NCI-H2029 (cell line): ENCODE data around the gene PLEKHM2.
"Not testable (repeated sequence)": the region's sequence is repeated elsewhere in the genome, so short reads cannot be mapped to it uniquely, and the experiment has no call there.

Experiments
- DNase-seq: peaks from one replicate; lab custom pipeline; 2025; lab: John Stamatoyannopoulos, UW

PLEKHM2 gene

GRCh38 chr1:15684042-15684461, at the start of gene PLEKHM2:
TSS of gene PLEKHM2 (plus strand) at chr1:15684320. CDS start at chr1:15684559, 239 bp downstream.
- no peak for DNase-seq

DNA sequence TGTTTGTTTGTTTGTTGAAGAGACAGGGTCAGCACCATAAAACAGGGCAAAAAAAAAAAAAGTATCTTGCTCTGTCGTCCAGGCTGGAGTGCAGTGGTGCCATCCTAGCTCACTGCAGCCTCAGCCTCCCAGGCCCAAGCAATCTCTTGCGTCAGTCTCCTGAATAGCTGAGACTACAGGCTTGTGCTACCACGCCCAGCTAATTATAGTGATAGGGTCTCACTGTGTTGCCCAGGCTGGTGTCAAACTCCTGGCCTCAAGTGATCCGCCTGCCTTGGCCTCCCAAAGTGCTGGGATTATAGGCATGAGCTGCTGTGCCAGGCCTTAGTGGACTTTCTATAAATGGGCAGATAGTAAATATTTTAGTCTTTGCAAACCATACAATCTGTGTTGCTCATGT, 47.7 kb upstream of the PLEKHM2 start:
- no peak for DNase-seq

- no peak for DNase-seq
Measured at GRCh38 chr1:15637826-15638225, 46.3 kb upstream of the PLEKHM2 start.

GRCh38 chr1:15639262-15639661, 44.9 kb upstream of the PLEKHM2 start:
- DNase-seq, result no peak

- no peak for DNase-seq
Measured at GRCh38 chr1:15639931-15640330, 44.2 kb upstream of the PLEKHM2 start.

DNA sequence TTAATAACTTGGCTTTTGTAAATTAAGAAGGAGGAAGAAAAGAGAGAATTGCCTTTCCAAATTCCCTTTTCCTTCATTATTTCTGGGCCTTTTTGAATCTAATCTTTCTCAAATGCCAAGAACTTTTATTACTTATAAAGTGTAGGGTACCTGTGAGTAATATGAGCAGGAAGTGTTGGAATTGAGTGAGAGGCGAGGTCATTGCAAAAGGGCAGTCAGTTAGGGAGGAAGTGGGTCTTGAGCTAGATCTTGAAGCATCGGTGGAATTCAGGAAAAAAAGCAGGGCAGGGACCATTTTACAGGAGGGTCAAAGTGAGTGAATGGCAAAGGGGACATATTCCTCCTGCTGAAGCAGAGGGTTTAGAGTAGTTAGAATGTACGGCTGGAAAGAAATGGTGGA, 43.5 kb upstream of the PLEKHM2 start:
- no peak for DNase-seq

DNA sequence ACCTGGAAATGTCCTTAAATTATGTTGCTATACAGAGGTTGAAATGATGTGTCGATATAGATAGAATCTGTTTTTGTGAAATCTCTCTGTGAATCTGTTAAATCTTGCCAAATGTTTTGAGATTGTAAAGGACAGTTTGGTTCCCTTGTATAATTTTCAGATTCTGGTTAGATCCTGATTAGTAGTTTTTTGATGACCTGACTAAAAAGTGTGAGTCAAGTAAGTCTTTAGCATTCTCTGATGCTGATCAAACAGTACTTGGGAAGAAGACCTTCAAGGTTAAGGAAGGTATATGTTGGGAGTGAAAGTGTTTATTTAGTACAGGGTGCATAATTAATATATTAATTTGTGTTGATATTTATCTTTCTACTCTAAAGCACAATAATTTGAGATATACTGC, 34.2 kb upstream of the PLEKHM2 start:
- no peak for DNase-seq

DNA sequence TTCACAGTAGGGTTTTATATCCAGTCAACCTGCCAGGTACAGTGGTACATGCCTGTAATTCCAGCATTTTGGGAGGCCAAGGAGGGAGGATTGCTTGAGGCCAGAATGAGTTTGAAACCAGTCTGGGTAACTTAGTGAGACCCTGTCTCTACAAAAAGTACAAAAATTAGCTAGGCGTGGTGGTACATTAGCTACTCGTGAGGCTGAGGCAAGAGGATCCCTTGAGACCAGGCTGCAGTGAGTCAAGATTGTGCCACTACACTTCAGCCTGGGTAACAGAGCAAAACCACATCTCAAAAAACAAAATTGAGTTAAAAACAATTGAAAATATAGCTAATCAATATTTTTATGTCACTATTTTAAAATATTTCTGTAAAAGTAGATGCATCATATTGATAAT, 33.7 kb upstream of the PLEKHM2 start:
- DNase-seq, result no peak

DNA sequence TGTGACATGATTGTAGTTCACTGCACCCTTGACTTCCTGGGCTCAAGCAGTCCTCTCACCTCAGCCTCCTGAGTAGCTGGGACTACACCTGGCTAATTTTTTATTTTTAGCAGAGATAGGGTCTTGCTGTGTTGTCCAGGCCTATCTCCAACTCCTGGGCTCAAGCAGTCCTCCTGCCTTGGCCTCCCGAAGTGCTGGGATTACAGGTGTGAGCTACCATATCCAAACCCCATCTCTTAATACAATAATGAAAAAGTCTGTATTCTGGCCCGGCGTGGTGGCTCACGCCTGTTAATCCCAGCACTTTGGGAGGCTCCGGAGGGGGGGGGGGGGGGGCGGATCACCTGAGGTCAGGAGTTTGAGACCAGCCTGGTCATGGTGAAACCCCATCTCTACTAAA, 32.0 kb upstream of the PLEKHM2 start:
- not testable (repeated sequence) for DNase-seq

- DNase-seq, result no peak
Measured at GRCh38 chr1:15654091-15654690, 29.9 kb upstream of the PLEKHM2 start.

DNA sequence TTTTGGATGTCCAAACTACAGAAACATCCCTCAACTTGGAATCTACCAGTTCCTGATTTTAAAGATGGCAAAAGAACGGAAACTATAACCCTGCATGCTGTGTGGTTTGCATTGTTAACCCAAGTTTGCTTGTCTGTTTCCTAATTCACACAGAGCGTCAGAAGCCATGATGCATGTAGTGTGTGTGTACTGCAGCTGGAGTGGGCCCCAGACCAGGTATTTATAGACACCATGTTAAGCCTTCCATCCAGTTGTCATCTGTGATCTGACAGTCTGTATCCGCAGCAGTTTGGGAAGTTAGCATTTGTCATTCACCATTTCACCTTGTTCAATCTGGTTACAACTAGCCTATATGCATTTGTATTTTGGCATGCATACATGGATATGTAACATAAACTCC, 27.7 kb upstream of the PLEKHM2 start:
- no peak for DNase-seq

GRCh38 chr1:15657021-15657420, 27.1 kb upstream of the PLEKHM2 start:
- DNase-seq, result no peak

DNA sequence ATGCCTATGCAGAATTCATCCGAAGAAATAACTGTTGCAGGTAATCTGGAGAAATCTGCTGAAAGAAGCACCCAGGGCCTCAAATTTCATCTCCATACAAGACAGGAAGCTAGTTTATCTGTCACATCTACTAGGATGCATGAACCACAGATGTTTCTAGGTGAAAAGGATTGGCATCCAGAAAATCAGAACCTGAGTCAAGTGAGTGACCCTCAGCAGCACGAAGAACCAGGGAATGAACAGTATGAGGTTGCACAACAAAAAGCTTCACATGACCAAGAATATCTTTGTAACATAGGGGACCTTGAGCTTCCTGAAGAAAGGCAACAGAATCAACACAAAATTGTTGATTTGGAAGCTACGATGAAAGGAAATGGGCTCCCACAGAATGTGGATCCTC, 24.0 kb upstream of the PLEKHM2 start:
- DNase-seq, result no peak

DNA sequence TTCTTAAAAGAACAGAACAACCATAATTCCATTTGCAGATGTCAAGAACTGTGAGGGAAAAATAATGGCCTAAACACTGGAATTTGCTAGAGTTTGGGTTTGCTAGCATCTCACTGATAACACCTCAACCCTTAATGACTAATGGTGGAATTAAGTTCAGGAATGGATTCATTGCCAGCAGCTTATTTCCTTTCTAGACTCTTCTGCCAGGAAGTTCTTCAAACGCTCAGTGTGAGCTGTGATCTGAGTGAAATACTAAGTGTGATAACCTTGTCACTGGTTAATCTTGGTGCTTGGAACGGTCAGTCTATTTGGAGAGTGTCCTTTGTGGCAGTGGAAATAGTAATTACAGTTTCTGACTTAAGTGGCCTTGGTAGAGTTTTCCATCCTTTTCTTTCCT, 21.6 kb upstream of the PLEKHM2 start:
- no peak for DNase-seq

GRCh38 chr1:15663925-15664324, 20.2 kb upstream of the PLEKHM2 start:
- no peak for DNase-seq

- no peak for DNase-seq
Measured at GRCh38 chr1:15667362-15667761, 16.8 kb upstream of the PLEKHM2 start.

DNA sequence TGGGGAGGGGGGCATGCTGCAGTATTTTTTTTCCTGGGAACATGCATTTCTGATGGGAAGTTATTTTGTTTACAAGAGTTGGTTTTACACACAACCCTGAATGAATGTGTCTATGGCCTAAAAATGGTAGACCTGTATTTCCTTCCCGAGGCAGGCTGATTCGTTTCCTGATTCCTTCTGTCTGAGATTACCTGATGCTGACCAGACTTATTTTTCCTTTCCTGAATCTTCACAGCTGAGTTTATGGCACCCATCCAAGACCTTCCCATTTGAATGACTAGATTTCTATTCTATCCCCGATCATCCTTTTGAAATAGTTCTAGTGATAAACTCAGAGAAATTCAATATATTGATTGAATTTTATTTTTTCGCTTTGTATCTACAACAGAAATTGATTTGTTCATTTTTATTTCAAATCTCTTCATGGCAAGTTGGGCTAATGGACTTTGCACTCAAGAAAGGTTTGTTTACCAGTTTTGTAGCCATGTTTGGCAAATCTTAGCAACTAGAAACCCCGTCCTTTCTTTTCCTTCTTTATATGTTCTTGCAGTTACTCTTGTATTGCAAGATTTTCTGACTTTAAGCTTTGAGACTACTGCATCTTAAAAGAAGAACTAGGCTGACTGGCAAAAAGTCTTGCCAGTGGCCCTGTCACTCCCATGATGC, 15.9 kb upstream of the PLEKHM2 start:
- DNase-seq, result no peak

DNA sequence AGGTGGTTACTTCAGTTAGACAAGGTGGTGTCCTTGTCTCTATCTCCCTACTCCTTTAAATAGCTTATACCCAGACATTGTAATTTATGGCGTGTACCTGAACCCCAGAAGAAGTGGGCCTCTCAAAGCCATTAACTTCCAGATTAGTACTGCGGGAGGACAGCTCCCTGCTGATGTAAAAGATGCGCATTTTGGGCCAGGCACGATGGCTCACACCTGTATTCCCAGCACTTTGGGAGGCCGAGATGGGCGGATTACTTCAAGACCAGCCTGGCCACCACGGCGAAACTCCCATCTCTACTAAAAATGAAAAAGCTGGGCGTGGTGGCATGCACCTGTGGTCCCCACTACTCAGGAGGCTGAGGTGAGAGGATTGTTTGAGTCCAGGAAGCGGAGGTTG, 15.0 kb upstream of the PLEKHM2 start:
- DNase-seq, result no peak

- DNase-seq, result no peak
Measured at GRCh38 chr1:15669864-15670263, 14.3 kb upstream of the PLEKHM2 start.

DNA sequence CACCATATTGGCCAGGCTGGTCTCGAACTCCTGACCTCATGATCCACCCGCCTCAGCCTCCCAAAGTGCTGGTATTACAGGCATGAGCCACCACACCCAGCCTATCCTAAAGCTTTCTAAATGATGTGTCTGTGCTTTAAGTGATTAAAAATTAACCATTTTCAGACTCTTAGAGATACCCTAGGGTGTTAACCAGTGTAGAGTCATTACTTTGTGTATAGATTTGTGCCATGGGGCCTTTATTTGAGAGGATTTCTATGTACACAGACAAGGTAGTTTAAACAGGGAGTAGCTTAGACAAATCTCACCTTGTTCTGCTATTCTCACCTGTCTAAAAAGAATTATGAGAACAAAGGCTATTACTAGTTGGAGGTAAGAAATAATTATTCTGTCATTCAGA, 12.7 kb upstream of the PLEKHM2 start:
- DNase-seq, result no peak

GRCh38 chr1:15674386-15675159, 9.5 kb upstream of the PLEKHM2 start:
- no peak for DNase-seq

DNA sequence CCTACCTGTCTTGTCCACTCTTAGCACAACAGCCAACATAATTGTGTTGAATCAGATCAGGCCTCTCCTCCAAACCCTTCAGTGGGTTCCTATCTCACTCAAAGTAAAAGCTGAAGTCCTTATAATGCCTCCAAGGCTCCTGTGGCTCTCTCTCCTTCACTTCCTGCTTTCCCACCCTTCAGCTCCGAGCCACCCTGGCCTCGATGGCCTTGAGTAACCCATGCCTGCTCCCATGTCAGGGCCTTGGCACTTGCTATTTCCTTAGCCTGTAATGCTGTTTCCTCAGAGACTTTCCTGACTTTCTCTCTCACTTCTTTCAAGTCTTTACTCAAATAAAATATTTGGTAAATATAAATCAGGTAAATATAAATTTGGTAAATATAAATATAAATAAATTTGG, 8.1 kb upstream of the PLEKHM2 start:
- no peak for DNase-seq
